CD4-positive, alpha-beta T cell treated with Interleukin-12 subunit alpha and Interleukin-12 subunit beta, for 1 hour (primary cell): ENCODE results near the gene STX1A.
A peak's percentile ranks its signal among the peaks of the same experiment; 100 is the strongest.
"Not testable (repeated sequence)": the region's sequence is repeated elsewhere in the genome, so short reads cannot be mapped to it uniquely, and the experiment has no call there.

Experiments used
- DNase-seq: peaks from one replicate; pipeline ENCODE4 v3.0.0-alpha.2; 2020

Gene STX1A

GRCh38 chr7:73734619-73735527, 15.4 kb upstream of the STX1A start:
- peak; percentile 90 for DNase-seq

DNA sequence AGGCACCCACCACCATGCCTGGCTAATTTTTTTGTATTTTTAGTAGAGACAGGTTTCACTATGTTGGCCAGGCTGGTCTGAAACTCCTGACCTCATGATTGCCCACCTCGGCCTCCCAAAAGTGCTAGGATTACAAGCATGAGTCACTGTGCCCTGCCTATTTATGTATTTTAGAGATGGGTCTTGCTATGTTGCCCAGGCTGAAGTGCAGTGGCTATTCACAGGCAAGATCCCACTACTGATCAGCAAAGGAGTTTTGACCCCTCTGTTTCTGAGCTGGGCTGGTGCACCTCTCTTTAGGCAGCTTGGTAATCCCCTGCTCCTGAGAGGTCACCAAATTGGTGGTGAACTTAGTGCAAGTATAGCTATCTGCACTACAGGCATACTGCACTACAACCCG, 12.9 kb upstream of the STX1A start:
- DNase-seq, result no peak

DNA sequence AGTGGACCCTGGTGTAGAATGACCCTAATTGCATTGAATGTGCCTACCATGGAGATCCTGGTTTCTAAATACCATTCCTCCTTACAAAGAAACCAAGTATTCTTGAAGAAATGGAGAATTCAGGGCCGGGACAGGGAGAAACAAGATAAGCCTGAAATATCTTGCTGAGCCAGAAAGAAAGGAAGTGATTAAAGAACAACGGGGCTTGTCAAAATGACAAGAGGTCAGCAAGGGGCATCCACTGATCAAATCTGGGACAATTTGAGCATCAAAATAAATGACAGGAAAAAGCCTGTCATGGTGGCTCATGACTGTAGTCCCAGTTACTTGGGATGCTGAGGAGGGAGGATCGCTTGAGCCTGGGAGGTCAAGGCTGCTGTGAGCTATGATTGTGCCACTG, 11.0 kb upstream of the STX1A start:
- DNase-seq, result no peak

DNA sequence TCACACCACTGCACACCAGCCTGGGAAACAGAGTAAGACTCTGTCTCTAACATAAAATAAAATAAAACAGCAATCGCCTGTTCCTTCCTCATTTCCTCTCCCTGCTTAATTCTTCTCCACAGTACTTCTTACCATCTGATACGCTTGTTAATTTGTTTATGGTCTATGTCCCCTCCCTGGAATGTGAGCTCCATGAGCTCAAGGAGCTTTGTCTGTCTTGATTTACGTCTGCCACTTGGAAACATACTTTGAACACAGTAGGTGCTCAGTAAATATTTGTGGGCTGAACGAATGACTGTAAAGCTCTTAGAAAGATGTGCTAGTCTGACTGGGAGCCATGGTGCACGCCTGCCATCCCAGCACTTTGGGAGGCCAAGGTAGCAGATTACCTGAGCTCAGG, 9.1 kb upstream of the STX1A start:
- DNase-seq, result no peak

GRCh38 chr7:73727952-73728351, 8.5 kb upstream of the STX1A start:
- DNase-seq, result no peak

- DNase-seq, result no peak
These were observed 6.6 kb upstream of the STX1A start for GRCh38 chr7:73726083-73726466.

- no peak for DNase-seq
These were observed 4.3 kb upstream of the STX1A start for GRCh38 chr7:73723813-73724212.

GRCh38 chr7:73722785-73723184, 3.3 kb upstream of the STX1A start:
- DNase-seq, result no peak

DNA sequence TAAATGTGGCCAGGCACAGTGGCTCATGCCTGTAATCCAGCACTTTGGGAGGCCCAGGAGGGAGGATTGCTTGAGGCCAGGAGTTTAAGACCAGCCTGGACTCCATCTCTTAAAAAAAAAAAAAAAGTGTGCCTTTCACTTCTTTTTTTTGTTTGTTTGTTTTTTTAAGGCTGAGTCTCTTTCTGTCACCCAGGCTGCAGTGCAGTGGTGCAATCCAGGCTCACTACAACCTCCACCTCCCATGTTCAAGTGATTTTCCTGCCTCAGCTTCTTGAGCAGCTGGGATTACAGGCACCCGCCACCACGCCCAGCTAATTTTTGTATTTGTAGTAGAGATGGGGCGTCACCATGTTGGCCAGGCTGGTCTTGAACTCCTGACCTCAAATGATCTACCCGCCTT, 2.7 kb upstream of the STX1A start:
- not testable (repeated sequence) for DNase-seq

GRCh38 chr7:73721377-73721817, 1.9 kb upstream of the STX1A start:
- DNase-seq, result no peak

DNA sequence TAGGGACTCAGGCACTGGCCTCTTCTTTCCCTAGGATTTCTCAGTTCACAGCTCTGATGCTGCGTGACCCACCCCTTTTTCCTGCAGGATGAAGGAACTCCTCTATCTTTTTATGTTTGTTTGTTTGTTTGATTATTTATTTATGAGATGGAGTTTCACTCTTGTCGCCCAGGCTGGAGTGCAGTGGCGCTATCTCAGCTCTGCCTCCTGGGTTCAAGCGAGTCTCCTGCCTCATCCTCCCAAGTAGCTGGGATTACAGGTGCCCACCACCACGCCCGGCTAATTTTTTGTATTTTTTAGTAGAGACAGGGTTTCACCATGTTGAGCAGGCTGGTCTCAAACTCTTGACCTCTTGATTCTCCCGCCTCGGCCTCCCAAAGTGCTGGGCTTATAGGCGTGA, 974 bp upstream of the STX1A start:
- DNase-seq, result not testable (repeated sequence)

DNA sequence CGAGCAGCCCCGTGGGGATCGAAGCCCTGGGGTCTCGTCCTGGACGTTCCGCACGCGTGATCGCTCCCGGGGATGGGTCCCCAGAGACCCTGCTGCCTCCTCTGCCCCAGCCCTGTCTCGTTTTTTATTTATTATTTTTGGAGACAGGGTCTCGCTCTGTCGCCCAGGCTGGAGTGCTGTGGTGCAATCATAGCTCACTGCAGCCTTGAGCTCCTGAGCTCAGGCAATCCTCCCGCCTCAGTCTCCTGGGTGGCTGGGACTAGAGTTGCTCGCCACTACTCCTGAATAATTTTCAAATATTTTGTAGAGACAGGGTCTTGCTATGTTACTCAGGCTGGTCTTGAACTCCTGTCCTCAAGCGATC, 319 bp upstream of the STX1A start:
- no peak for DNase-seq

DNA sequence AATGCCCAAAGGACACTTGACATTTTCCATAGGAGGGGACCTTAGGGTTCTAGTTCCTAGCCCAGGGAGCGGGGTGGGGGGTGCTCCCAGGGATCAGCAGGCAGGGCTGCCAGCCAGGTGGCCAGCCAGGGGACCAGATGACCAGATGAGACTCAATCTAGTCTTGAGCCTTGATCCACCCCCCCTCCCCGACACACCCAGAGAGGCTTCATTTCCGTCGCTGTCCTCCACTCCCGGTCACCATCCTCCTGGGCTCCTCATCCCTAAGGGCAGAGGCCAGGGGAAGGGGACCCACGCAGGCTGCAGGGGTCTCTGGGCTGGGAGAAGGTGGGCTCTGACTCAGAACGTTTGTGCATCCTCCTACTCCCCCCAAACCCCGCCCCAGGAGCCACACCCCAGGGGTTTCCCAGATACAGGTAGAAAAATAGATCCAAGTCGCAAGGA, 1.0 kb downstream of the STX1A start:
- DNase-seq, result peak; percentile 43

GRCh38 chr7:73717991-73718405, 1.5 kb downstream of the STX1A start:
- peak; percentile 77 for DNase-seq

GRCh38 chr7:73717025-73717807, 2.3 kb downstream of the STX1A start:
- DNase-seq, result no peak

DNA sequence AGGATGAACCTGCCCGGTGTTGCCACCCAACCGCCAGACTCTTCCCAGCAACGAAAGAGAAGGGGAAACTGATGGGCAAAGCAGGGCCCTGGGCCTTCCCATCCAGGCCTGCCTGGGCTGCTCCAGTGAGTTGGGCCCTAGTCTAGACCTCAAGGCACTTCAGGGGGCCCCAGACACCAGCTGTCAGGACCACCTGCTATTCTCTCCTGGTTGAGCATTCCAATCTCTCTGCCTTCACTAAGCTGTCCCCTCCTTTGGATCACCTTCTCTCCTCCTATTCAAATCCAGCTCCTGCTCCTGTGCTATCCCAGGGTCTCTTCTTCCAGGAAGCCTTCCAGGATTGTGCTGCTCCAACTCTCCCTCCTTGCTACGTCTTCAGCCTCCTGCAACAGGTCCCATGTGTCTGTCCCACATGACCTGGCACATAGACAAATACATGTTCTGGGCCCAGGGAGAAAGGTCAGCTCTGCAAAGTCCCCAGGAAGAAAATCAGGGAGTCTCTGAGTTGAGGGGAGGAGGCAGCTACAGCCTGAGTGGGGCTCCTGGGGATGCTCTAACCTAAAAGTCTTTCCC, 3.1 kb downstream of the STX1A start:
- DNase-seq, result no peak

DNA sequence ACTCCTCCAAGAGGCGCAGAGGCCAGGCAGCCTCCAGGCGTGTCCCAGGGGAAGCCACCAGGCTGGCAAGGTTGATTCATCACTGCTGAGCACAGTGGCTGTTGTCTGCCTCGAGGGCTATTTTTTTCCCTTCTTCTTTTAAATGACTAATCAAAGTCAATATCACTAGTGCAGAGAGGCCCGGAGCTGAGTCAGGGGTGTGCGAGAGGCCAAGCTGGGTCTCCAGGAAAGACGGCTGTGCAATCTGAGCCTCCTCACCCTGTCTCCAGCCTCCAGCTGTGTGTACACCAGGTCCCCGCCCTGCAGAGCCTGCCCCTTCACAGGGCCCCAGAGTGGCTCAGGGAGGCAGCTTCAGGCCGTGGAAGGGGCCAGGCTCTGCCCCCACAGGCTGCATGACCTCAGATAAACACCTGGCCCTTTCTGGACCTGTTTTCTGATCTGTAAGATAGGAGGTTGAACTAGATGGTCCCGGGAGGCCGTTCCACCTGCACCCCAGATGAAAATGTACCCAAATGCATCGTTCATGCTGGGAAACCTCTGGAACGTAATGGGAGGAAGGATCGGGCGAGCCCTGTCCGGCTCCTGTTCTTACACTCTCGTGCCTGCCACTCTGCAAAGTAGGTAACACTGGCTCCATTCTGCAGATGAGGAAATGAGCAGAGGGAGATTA, 3.7 kb downstream of the STX1A start:
- no peak for DNase-seq

DNA sequence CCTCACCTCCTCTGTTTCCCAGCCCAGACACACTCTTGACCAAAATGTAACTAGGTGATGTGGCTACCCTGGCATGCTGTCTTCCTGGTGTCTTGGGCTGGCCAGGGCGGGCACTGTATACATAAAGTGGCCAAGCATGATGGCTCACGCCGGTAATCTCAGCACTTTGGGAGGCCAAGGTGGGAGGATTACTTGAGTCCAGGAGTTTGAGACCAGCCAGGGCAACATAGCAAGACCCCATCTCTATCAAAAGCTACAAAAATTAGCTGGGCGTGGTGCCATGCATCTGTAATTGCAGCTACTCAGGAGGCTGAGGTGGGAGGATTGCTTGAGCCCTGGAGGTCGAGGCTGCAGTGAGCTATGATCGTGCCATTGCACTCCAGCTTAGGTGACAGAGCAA, 6.2 kb downstream of the STX1A start:
- not testable (repeated sequence) for DNase-seq

- no peak for DNase-seq
These were observed 6.7 kb downstream of the STX1A start for GRCh38 chr7:73712773-73713172.

DNA sequence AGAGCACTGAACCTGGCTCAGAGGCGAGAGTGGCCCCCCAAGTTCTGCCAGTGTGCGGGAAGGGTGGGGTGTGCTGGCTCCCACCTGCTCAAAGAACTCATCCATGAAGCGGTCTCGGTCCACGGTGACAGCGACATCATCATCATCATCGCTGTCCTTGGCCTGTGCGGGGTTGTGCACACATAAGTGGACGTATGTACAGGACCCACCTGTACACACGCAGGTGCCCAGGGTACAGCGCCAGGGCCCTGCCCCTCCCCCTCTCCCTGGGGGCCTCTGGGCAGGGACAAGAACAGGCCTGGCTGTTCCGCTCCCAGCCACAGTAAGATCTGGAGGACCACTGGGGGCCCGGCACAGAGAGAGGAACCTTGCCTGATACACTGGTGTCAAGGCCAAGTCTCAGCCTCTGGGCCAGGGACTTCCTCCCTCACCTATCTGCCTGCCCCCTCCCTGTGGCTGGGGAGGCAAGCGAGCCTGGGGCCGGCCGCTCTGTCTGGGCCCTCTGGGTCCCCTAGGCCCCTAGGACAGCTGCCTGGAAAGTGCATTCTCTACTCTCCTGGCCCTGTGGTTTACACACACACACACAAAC, 10.4 kb downstream of the STX1A start:
- DNase-seq, result no peak

DNA sequence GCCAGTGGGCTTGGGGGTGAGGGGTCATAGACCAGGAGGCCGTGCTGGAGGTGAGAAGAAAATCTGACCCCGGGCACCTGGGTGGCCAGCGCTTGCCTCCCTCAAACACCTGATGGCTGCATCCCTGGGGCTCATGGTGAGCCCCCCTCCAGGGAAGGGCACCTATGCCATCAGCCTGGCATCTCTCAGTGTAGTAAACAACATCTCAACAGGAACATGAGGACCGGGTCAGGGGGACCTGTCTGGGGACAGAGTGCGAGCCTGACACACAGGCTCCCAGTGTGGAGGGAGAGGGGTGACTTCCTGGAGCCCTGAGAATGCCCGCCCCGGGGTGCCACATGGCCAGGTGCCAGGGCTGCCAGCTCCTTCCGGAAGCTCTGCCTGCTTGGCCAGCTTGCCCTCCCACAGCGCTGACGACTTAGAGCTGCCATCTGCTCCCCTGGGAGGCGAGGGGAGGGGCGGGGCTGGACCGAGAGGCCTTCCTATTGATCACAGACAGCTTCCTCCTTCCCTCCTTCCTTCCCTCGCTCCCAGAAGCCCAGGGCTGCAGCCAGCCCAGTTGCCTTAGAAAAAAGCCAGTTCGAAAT, 12.3 kb downstream of the STX1A start:
- peak; percentile 23 for DNase-seq
